NCI-H446 treated with DMSO at 0.1 percent for 48 hours (cell line): ENCODE results near the gene HOXC12.

Experiments
- DNase-seq: peaks from one replicate; lab custom pipeline; 2025; lab: John Stamatoyannopoulos, UW

HOXC12 gene

GRCh38 chr12:53983950-53984572 is 29.4 kb downstream of the HOXC12 start:
- DNase-seq, result no peak

- peak; percentile 88 for DNase-seq
Measured at GRCh38 chr12:53984901-53985691, 30.4 kb downstream of the HOXC12 start, which contains the start of gene HOXC10. TSS of gene HOXC10 (plus strand) at chr12:53985146. CDS start at chr12:53985260, 114 bp downstream.

- no peak for DNase-seq
Measured at GRCh38 chr12:53985692-53985993, 30.9 kb downstream of the HOXC12 start.

GRCh38 chr12:53985994-53986685 is 31.4 kb downstream of the HOXC12 start:
- no peak for DNase-seq

- DNase-seq, result no peak
Measured at GRCh38 chr12:53986686-53987483, 32.2 kb downstream of the HOXC12 start.

GRCh38 chr12:53987787-53988230 is 33.1 kb downstream of the HOXC12 start:
- DNase-seq, result no peak

- no peak for DNase-seq
Measured at GRCh38 chr12:53988541-53989226, 34.0 kb downstream of the HOXC12 start.

- peak; percentile 42 for DNase-seq
Measured at GRCh38 chr12:53989227-53990113, 34.8 kb downstream of the HOXC12 start.

GRCh38 chr12:53990311-53991076 is 35.8 kb downstream of the HOXC12 start:
- no peak for DNase-seq

- DNase-seq, result no peak
Measured at GRCh38 chr12:53991077-53991460, 36.4 kb downstream of the HOXC12 start.

- no peak for DNase-seq
Measured at GRCh38 chr12:53992377-53992889, 37.7 kb downstream of the HOXC12 start.

GRCh38 chr12:53993162-53994008 is 38.7 kb downstream of the HOXC12 start:
- DNase-seq, result no peak

- no peak for DNase-seq
Measured at GRCh38 chr12:53994009-53994263, 39.2 kb downstream of the HOXC12 start.

GRCh38 chr12:53994264-53995001 is 39.7 kb downstream of the HOXC12 start:
- DNase-seq, result no peak

GRCh38 chr12:53995002-53995377 is 40.3 kb downstream of the HOXC12 start:
- no peak for DNase-seq

GRCh38 chr12:53995378-53996239 is 40.9 kb downstream of the HOXC12 start:
- no peak for DNase-seq
